Erythroblast (primary cell): ENCODE measurements around the gene PRDM15.

Experiments
- GATA1 ChIP-seq: IDR thresholded peaks from 2 replicates; pipeline ENCODE4 v1.6.1; 2011; ENCODE audit warnings: low read depth, mild to moderate bottlenecking, control low read depth, low read length, moderate library complexity
- POLR2A ChIP-seq: IDR thresholded peaks from 2 replicates; pipeline ENCODE4 v1.6.1; 2011; ENCODE audit warnings: mild to moderate bottlenecking, low read length

- no peak for TF ChIP-seq POLR2A
- TF ChIP-seq GATA1: no peak
These were observed 68.6 kb downstream of the PRDM15 start for GRCh38 chr21:41810597-41810932.
